Heart right ventricle (tissue), 16 donors: ENCODE data around the gene TMTC2. TPM values are rescaled to one million over a fixed set of nuclear protein-coding genes. Genes with fewer than 3 reads are reported as not detected.

Experiments
- ATAC-seq, 8 donors: fragments of 200-7000 bp; cut with Tn5 transposase; one replicate each; pipeline ENCODE4 v1.9.1; 2020; ENCODE audit warnings: mild to moderate bottlenecking in 8 of 8, moderate library complexity in 8 of 8, moderate number of reproducible peaks in 1 of 8
- DNase-seq, 2 donors: peaks; one replicate each; pipeline ENCODE4 v3.0.0-alpha.2; 2020
- H3K27ac ChIP-seq, 10 donors: fragments of 200-600 bp; sonication (generic) in 2 of 10; one replicate each; pipeline versions ENCODE4 v1.5.0 to v1.8.0; 2020 to 2022; ENCODE audit warnings: mild to moderate bottlenecking in 3 of 10
- H3K27me3 ChIP-seq, 7 donors: fragments of 200-600 bp; one replicate each; pipeline ENCODE4 v1.8.0; 2021 to 2022; ENCODE audit warnings: mild to moderate bottlenecking in 2 of 7
- H3K36me3 ChIP-seq, 9 donors: fragments of 200-600 bp; sonication (generic) in 1 of 9; one replicate each; pipeline versions ENCODE4 v1.5.0 to v1.8.0; 2020 to 2022; ENCODE audit warnings: mild to moderate bottlenecking in 2 of 9
- H3K4me1 ChIP-seq, 9 donors: fragments of 200-600 bp; sonication (generic) in 1 of 9; one replicate each; pipeline versions ENCODE4 v1.5.0 to v1.8.0; 2020 to 2022; ENCODE audit warnings: mild to moderate bottlenecking in 4 of 9
- H3K4me3 ChIP-seq, 10 donors: fragments of 200-600 bp; sonication (generic) in 2 of 10; one replicate each; pipeline versions ENCODE4 v1.5.0 to v1.8.0; 2020 to 2022; ENCODE audit warnings: mild to moderate bottlenecking in 7 of 10, moderate library complexity in 2 of 10
- H3K9me3 ChIP-seq, 11 donors: fragments of 200-600 bp in 10 of 11; sonication (generic) in 2 of 11; one replicate each; pipeline versions ENCODE4 v1.5.0 to v1.8.0; 2013 to 2022; ENCODE audit warnings: mild to moderate bottlenecking in 2 of 11, control low read depth in 1 of 11, moderate library complexity in 1 of 11
- CTCF ChIP-seq, 9 donors: fragments of 200-600 bp; sonication (generic) in 2 of 9; IDR thresholded peaks; one replicate each; pipeline versions ENCODE4 v1.5.0 to v1.8.0; 2021 to 2022; ENCODE audit warnings: antibody characterized with exemption in 9 of 9, mild to moderate bottlenecking in 5 of 9, moderate library complexity in 1 of 9
- WGBS, 2 donors: extraction: QIAGEN DNeasy Blood & Tissue Kit; methylation state at CpG; one replicate each; pipeline ENCODE4 v1.1.7; 2013; ENCODE audit warnings: inconsistent platforms in 1 of 2; 5-methylcytosine and 5-hydroxymethylcytosine counted together
- intact Hi-C, 10 donors: fragments of 100-400 bp; cut with DNase I; formaldehyde crosslinking; loops; one replicate each; pipeline versions ENCODE4 v1.11.1 to v1.14.2; 2022
- polyA plus RNA-seq, 2 donors: library from polyadenylated mRNA; stranded (reverse); fragments of 200-250 nt; gene quantifications; one replicate each; pipeline ENCODE4 v1.2.3, GENCODE V29; 2013
- total RNA-seq, 10 donors: library from RNA; stranded (reverse); fragmentation: NEBNext Ultra II Directional in 3 of 10; extraction: Animal tissue kit (Norgen Biotek cat#: 25700) in 3 of 10; gene quantifications; one replicate each; pipeline versions ENCODE4 v1.2.1 to v1.2.4, GENCODE V29; 2021 to 2023
- donor health status: Arrhythmogenic right ventricular cardiomyopathy.
- donor health status: ischemic (EF 13 %, LVEDD 7.1; RV severe dilation, severe dysfunction).
- donor health status: healthy with polysubstance abuse.
- donor health status: DM: no; HTN: yes; CAD: no.
- donor health status: DM: no; HTN: no; CAD: no.
- donor health status: ischemic (EF 25% LVEDD 6.9; RV normal size, moderate dysfunction).
- donor health status: ischemic (EF 25% LVEDD 5.7; RV mildly dilated, moderate dysfunction).
- donor health status: healthy.
- donor health status: DM: yes; HTN: yes; CAD: no.
- donor health status: Ischemic cardiomyopathy.
- donor health status: ischemic (EF 35%, LVEDD 5.7; RV mildly dilated, moderate dysfunction).
- donor health status: nonischemic (EF 11% LVEDD 7.7; RV severe dilation, severe dysfunction).
- donor health status: DM: yes; HTN: yes; CAD: no.
- donor health status: PGD.
- donor health status: ischemic (EF 29% LVEDD 5.4; RV normal size, mild dysfunction).
- donor health status: nonischemic (EF 23%, LVEDD 6.1; RV moderate dilation, normal function).

TMTC2 gene
- total and polyA plus RNA-seq, 12 donors = 1.6 to 4.4 (median 2.6) TPM

- H3K27me3 ChIP-seq = no peaks in the 10 kb centered on the region
- 84 to 91% methylated on average over 2 of the region's 2 CpGs for whole genome bisulfite sequencing, 2 donors
- no peak for DNase-seq
- no peaks in the 10 kb centered on the region for H3K9me3 ChIP-seq
- no peak overlapping the region for H3K27ac ChIP-seq
- intact Hi-C loops = loop anchor here in 1 of 10 donors (5.0 kb wide), 1 partner anchor 1953 kb away; no protein-coding TSS in a partner anchor
- H3K4me3 ChIP-seq = no peak overlapping the region
- H3K4me1 ChIP-seq = no peaks in the 10 kb centered on the region
- ATAC-seq = no peak
- no peaks in the 10 kb centered on the region for H3K36me3 ChIP-seq
- TF ChIP-seq CTCF (IDR thresholded peaks at IDR 0.05) = no peak
Observed at GRCh38 chr12:83039413-83039812, 352.7 kb downstream of the TMTC2 start.

- no peak for DNase-seq
- Histone ChIP-seq H3K9me3 (no peaks in the 10 kb centered on the region), H3K27me3 (no peaks in the 10 kb centered on the region), H3K4me1 (no peaks in the 10 kb centered on the region), H3K4me3 (no peak overlapping the region), H3K36me3 (no peaks in the 10 kb centered on the region), H3K27ac (no peak overlapping the region)
- intact Hi-C loops = loop anchor here in 1 of 10 donors (5.0 kb wide), 1 partner anchor 998 kb away; no protein-coding TSS in a partner anchor
- no peak for ATAC-seq
- no peak for TF ChIP-seq CTCF (IDR thresholded peaks at IDR 0.05)
- whole genome bisulfite sequencing, 2 donors = 85 to 86% methylated on average over 4 of the region's 4 CpGs
Observed at GRCh38 chr12:83040339-83040738, 353.6 kb downstream of the TMTC2 start.

- H3K4me1 ChIP-seq = no peaks in the 10 kb centered on the region
- no peak overlapping the region for H3K4me3 ChIP-seq
- no peak overlapping the region for H3K27ac ChIP-seq
- intact Hi-C loops = loop anchor here in 1 of 10 donors (5.0 kb wide), 1 partner anchor 999 kb away; no protein-coding TSS in a partner anchor
- ATAC-seq (no peak), DNase-seq (no peak)
- H3K27me3 ChIP-seq = no peaks in the 10 kb centered on the region
- H3K36me3 ChIP-seq = no peaks in the 10 kb centered on the region
- WGBS, 2 donors = 92 to 99% methylated on average over 2 of the region's 2 CpGs
- TF ChIP-seq CTCF (IDR thresholded peaks at IDR 0.05) = no peak
- H3K9me3 ChIP-seq = no peaks in the 10 kb centered on the region
Observed at GRCh38 chr12:83040991-83041390, 354.3 kb downstream of the TMTC2 start.

GRCh38 chr12:83042441-83043200 lies 355.9 kb downstream of the TMTC2 start:
- intact Hi-C loops = loop anchor here in 2 of 10 donors (2.0 to 5.0 kb wide), 2 partner anchors 16 to 1000 kb away; no protein-coding TSS in a partner anchor
- no peaks in the 10 kb centered on the region for H3K4me1 ChIP-seq
- no peak for ATAC-seq
- 68 to 81% methylated on average over 9 of the region's 9 CpGs for WGBS, 2 donors
- no peaks in the 10 kb centered on the region for H3K27me3 ChIP-seq
- no peak for TF ChIP-seq CTCF (IDR thresholded peaks at IDR 0.05)
- no peak overlapping the region for H3K27ac ChIP-seq
- no peaks in the 10 kb centered on the region for H3K9me3 ChIP-seq
- no peak overlapping the region for H3K4me3 ChIP-seq
- no peak for DNase-seq
- no peaks in the 10 kb centered on the region for H3K36me3 ChIP-seq
